CD14-positive monocyte (primary cell): Measurements from ENCODE around the gene CX3CL1. TPM values are rescaled to one million over a fixed set of nuclear protein-coding genes. Genes with fewer than 3 reads are reported as not detected.

Experiments used
- DNase-seq, 3 donors: peaks; one replicate each; pipeline ENCODE4 v3.0.0-alpha.2; 2011 to 2022
- H2AFZ ChIP-seq: 2 replicates; pipeline ENCODE4 v1.6.0; 2012; ENCODE audit warnings: mild to moderate bottlenecking, low read depth, low read length, inconsistent platforms; ENCODE audit not compliant: insufficient read depth, poor library complexity, severe bottlenecking
- H3K27ac ChIP-seq, 2 donors: 1 replicate in 1 of 2; 2 replicates in 1 of 2; pipeline ENCODE4 v1.5.1; 2012 to 2013; ENCODE audit warnings: low read length in 2 of 2, control low read depth in 1 of 2, inconsistent platforms in 1 of 2, low read depth in 1 of 2, mild to moderate bottlenecking in 1 of 2
- H3K27me3 ChIP-seq, 2 donors: one replicate each; pipeline versions ENCODE4 v1.6.0 to v1.6.1; 2011 to 2013; ENCODE audit warnings: low read length in 2 of 2; ENCODE audit not compliant: control insufficient read depth in 2 of 2, insufficient read depth in 2 of 2
- H3K36me3 ChIP-seq, 2 donors: replicated peaks in 1 of 2; 1 replicate in 1 of 2; 2 replicates in 1 of 2; pipeline versions ENCODE4 v1.5.1 to v1.6.1; 2012 to 2013; ENCODE audit warnings: low read length in 2 of 2, control low read depth in 1 of 2, inconsistent platforms in 1 of 2, mild to moderate bottlenecking in 1 of 2; ENCODE audit not compliant: insufficient read depth in 2 of 2, control insufficient read depth in 1 of 2
- H3K4me1 ChIP-seq, 2 donors: 1 replicate in 1 of 2; 2 replicates in 1 of 2; pipeline versions ENCODE4 v1.5.1 to v1.6.1; 2012 to 2013; ENCODE audit warnings: low read length in 2 of 2, control low read depth in 1 of 2, inconsistent platforms in 1 of 2, mild to moderate bottlenecking in 1 of 2, moderate library complexity in 1 of 2; ENCODE audit not compliant: insufficient read depth in 2 of 2, control insufficient read depth in 1 of 2
- H3K4me2 ChIP-seq: replicated peaks from 2 replicates; pipeline ENCODE3; 2012; ENCODE audit warnings: low read length, moderate library complexity, mild to moderate bottlenecking; ENCODE audit not compliant: poor library complexity, severe bottlenecking; ENCODE audit errors: extremely low read depth
- H3K4me3 ChIP-seq, 3 experiments: fragments of 200-600 bp in 1 of 3; sonication (generic) in 1 of 3; replicated peaks in 1 of 3; 1 replicate in 2 of 3; 2 replicates in 1 of 3; pipeline ENCODE4 v1.5.1; 2011 to 2013; ENCODE audit warnings: low read length in 3 of 3, mild to moderate bottlenecking in 3 of 3, control low read depth in 2 of 3, low read depth in 2 of 3, inconsistent platforms in 1 of 3, moderate library complexity in 1 of 3
- H3K79me2 ChIP-seq: 2 replicates; pipeline ENCODE4 v1.6.0; 2012; ENCODE audit warnings: mild to moderate bottlenecking, control low read depth, inconsistent platforms, low read length, moderate library complexity; ENCODE audit not compliant: insufficient read depth
- H3K9ac ChIP-seq: 2 replicates; pipeline ENCODE4 v1.6.0; 2017; ENCODE audit warnings: low read length, mild to moderate bottlenecking; ENCODE audit not compliant: insufficient read depth, poor library complexity, severe bottlenecking
- H3K9me3 ChIP-seq, 2 donors: replicated peaks in 1 of 2; 1 replicate in 1 of 2; 2 replicates in 1 of 2; pipeline versions ENCODE4 v1.5.1 to v1.6.1; 2012 to 2013; ENCODE audit warnings: low read length in 2 of 2, control low read depth in 1 of 2; ENCODE audit not compliant: control insufficient read depth in 1 of 2, insufficient read depth in 1 of 2
- H4K20me1 ChIP-seq: 2 replicates; pipeline ENCODE4 v1.6.0; 2012; ENCODE audit warnings: mild to moderate bottlenecking, low read length, control low read depth, moderate library complexity; ENCODE audit not compliant: insufficient read depth
- H3K27ac Mint-ChIP-seq, 7 donors: one replicate each; pipeline ENCODE4 v1.8.0; 2020; ENCODE audit warnings: mild to moderate bottlenecking in 7 of 7, mixed read lengths in 7 of 7, moderate library complexity in 6 of 7, inconsistent platforms in 2 of 7
- H3K27me3 Mint-ChIP-seq, 3 donors: one replicate each; pipeline ENCODE4 v1.8.0; 2021 to 2022; ENCODE audit warnings: low read depth in 3 of 3, mild to moderate bottlenecking in 3 of 3, mixed read lengths in 3 of 3, moderate library complexity in 3 of 3, inconsistent platforms in 1 of 3
- H3K36me3 Mint-ChIP-seq, 2 donors: one replicate each; pipeline ENCODE4 v1.8.0; 2020; ENCODE audit warnings: mixed read lengths in 2 of 2, inconsistent platforms in 1 of 2, mild to moderate bottlenecking in 1 of 2
- H3K4me1 Mint-ChIP-seq: one replicate; pipeline ENCODE4 v1.8.0; 2020; ENCODE audit warnings: mild to moderate bottlenecking, mixed read lengths
- H3K4me3 Mint-ChIP-seq, 2 donors: one replicate each; pipeline ENCODE4 v1.8.0; 2020; ENCODE audit warnings: mild to moderate bottlenecking in 2 of 2, mixed read lengths in 2 of 2, moderate library complexity in 1 of 2
- H3K9me3 Mint-ChIP-seq, 7 donors: one replicate each; pipeline ENCODE4 v1.8.0; 2020 to 2022; ENCODE audit warnings: mixed read lengths in 7 of 7, mild to moderate bottlenecking in 6 of 7, moderate library complexity in 6 of 7, inconsistent platforms in 2 of 7
- CTCF ChIP-seq: fragments of 200-600 bp; IDR thresholded peaks from one replicate; pipeline ENCODE4 v1.8.0; 2022; ENCODE audit warnings: antibody characterized with exemption, mild to moderate bottlenecking
- WGBS: methylation state at CpG from one replicate; pipeline ENCODE4 v1.1.5; 2013; ENCODE audit warnings: missing lambda C conversion rate; ENCODE audit not compliant: insufficient coverage; 5-methylcytosine and 5-hydroxymethylcytosine counted together
- intact Hi-C, 2 donors: fragments of 100-400 bp; cut with micrococcal nuclease; formaldehyde crosslinking; loops; one replicate each; pipeline versions ENCODE4 v1.15.0 to v1.15.1; 2023
- polyA plus RNA-seq, 3 donors: library from polyadenylated mRNA; depleted of rRNA in 1 of 3; unstranded in 2 of 3; stranded (reverse) in 1 of 3; fragments of 300-500 nt in 2 of 3; fragments of >200 nt in 1 of 3; fragmentation: Illumina TruSeq in 2 of 3; gene quantifications; 1 replicate in 2 of 3; 2 replicates in 1 of 3; pipeline ENCODE4 v1.2.3, GENCODE V29; 2012 to 2021

The CX3CL1 gene
- polyA plus RNA-seq, 3 donors = not detected

GRCh38 chr16:57427824-57428223, 55.5 kb downstream of the CX3CL1 start:
- H3K27ac Mint-ChIP-seq = no peak overlapping the region
- H3K79me2 ChIP-seq = no peaks in the 10 kb centered on the region
- H4K20me1 ChIP-seq = no peaks in the 10 kb centered on the region
- H3K4me2 ChIP-seq = no peak overlapping the region
- DNase-seq = no peak
- H3K36me3 Mint-ChIP-seq = peaks cover 55 to 68% of the 10 kb centered on the region in 2 donors
- no peaks in the 10 kb centered on the region for H3K4me1 Mint-ChIP-seq
- no peak overlapping the region for H3K4me3 ChIP-seq
- peaks cover 52 to 65% of the 10 kb centered on the region in 2 donors for H3K36me3 ChIP-seq
- H3K27ac ChIP-seq = no peak overlapping the region
- H3K4me3 Mint-ChIP-seq = no peak overlapping the region
- H3K9me3 Mint-ChIP-seq = no peaks in the 10 kb centered on the region
- no peak overlapping the region for H2AFZ ChIP-seq
- H3K9ac ChIP-seq = no peak overlapping the region
- no peak for TF ChIP-seq CTCF
- H3K27me3 Mint-ChIP-seq = no peaks in the 10 kb centered on the region
- no peaks in the 10 kb centered on the region for H3K27me3 ChIP-seq
- no peaks in the 10 kb centered on the region for H3K4me1 ChIP-seq
- no peaks in the 10 kb centered on the region for H3K9me3 ChIP-seq
- intact Hi-C loops = no loop called here

DNA sequence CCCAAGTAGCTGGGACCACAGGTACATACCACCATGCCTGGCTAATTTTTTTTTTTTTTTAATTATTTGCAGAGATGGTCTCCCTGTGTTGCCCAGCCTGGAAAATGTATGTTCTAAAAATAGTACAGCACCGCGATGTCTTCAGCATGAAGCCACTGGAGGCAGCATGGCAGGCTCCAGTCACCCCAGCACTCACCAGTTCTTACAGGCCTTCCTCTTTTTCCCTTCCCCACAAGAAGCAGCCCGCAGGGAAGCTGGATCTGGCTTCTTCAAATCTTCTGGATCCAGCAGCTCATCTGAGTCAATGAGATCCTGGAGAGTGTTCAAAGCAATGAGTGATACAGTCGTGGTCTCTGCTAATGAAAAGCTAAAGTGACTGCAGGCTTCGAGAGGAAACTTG, 58.7 kb downstream of the CX3CL1 start:
- H3K4me3 Mint-ChIP-seq = no peak overlapping the region
- Histone ChIP-seq H4K20me1 (no peaks in the 10 kb centered on the region), H2AFZ (no peak overlapping the region), H3K36me3 (peaks cover 84 to 96% of the 10 kb centered on the region in 2 donors), H3K4me2 (no peak overlapping the region), H3K9ac (no peak overlapping the region), H3K27me3 (no peaks in the 10 kb centered on the region), H3K9me3 (no peaks in the 10 kb centered on the region), H3K4me1 (no peaks in the 10 kb centered on the region), H3K4me3 (no peak overlapping the region), H3K79me2 (no peaks in the 10 kb centered on the region), H3K27ac (no peak overlapping the region)
- H3K4me1 Mint-ChIP-seq = no peaks in the 10 kb centered on the region
- intact Hi-C loops = no loop called here
- H3K9me3 Mint-ChIP-seq = no peaks in the 10 kb centered on the region
- no peak for TF ChIP-seq CTCF
- H3K27me3 Mint-ChIP-seq = no peaks in the 10 kb centered on the region
- peaks cover 84 to 98% of the 10 kb centered on the region in 2 donors for H3K36me3 Mint-ChIP-seq
- DNase-seq = no peak
- peak overlapping the region in 2 of 7 donors; percentile 37 to 64 for H3K27ac Mint-ChIP-seq
- 92% methylated on average over 3 of the region's 5 CpGs for WGBS
